ENCODE measurements around the gene PRAMEF6. TPM values are rescaled to one million over a fixed set of nuclear protein-coding genes. Genes with fewer than 3 reads are reported as not detected.

The PRAMEF6 gene
- total and polyA plus RNA-seq, 2 experiments from 2014 or later, result not detected

Small RNA genes lying within 50 kb of the gene (small RNA-seq; reads per million reads assigned to genes)
- not detected for gene RNU6-1072P (ENCODE audit: low read depth, low replicate concordance)

Other genes with a start within 250 kb of the PRAMEF6 start
- not detected in 2 replicates for gene AADACL3, start 231.5 kb downstream of the PRAMEF6 start, total RNA-seq (2014; rRNA removed; shearing (Covaris generic))
- not detected in 2 replicates for gene AADACL3, start 231.5 kb downstream of the PRAMEF6 start, polyA plus RNA-seq (2016; fragmentation: Nextera tagmentation; extraction: Ambion mirVana)
- gene CFAP107, start 201.4 kb downstream of the PRAMEF6 start, total RNA-seq (2014; rRNA removed; shearing (Covaris generic)), result not detected in 2 replicates
- gene CFAP107, start 201.4 kb downstream of the PRAMEF6 start, polyA plus RNA-seq (2016; fragmentation: Nextera tagmentation; extraction: Ambion mirVana), result not detected in 2 replicates
- gene PRAMEF12, start 173.8 kb downstream of the PRAMEF6 start, total RNA-seq (2014; rRNA removed; shearing (Covaris generic)), result not detected in 2 replicates
- not detected in 2 replicates for gene PRAMEF12, start 173.8 kb downstream of the PRAMEF6 start, polyA plus RNA-seq (2016; fragmentation: Nextera tagmentation; extraction: Ambion mirVana)
- not detected in 2 replicates for gene PRAMEF1, start 156.2 kb downstream of the PRAMEF6 start, total RNA-seq (2014; rRNA removed; shearing (Covaris generic))
- not detected in 2 replicates for gene PRAMEF1, start 156.2 kb downstream of the PRAMEF6 start, polyA plus RNA-seq (2016; fragmentation: Nextera tagmentation; extraction: Ambion mirVana)
- gene PRAMEF11, start 116.2 kb downstream of the PRAMEF6 start, total RNA-seq (2014; rRNA removed; shearing (Covaris generic)), result not detected in 2 replicates
- gene PRAMEF11, start 116.2 kb downstream of the PRAMEF6 start, polyA plus RNA-seq (2016; fragmentation: Nextera tagmentation; extraction: Ambion mirVana), result not detected in 2 replicates
- gene HNRNPCL1, start 98.9 kb downstream of the PRAMEF6 start, total RNA-seq (2014; rRNA removed; shearing (Covaris generic)), result not detected in 2 replicates
- not detected in 2 replicates for gene HNRNPCL1, start 98.9 kb downstream of the PRAMEF6 start, polyA plus RNA-seq (2016; fragmentation: Nextera tagmentation; extraction: Ambion mirVana)
- gene PRAMEF2, start 90.5 kb downstream of the PRAMEF6 start, total RNA-seq (2014; rRNA removed; shearing (Covaris generic)), result not detected in 2 replicates
- gene PRAMEF2, start 90.5 kb downstream of the PRAMEF6 start, polyA plus RNA-seq (2016; fragmentation: Nextera tagmentation; extraction: Ambion mirVana), result not detected in 2 replicates
- gene PRAMEF4, start 61.4 kb downstream of the PRAMEF6 start, total RNA-seq (2014; rRNA removed; shearing (Covaris generic)), result not detected in 2 replicates
- not detected in 2 replicates for gene PRAMEF4, start 61.4 kb downstream of the PRAMEF6 start, polyA plus RNA-seq (2016; fragmentation: Nextera tagmentation; extraction: Ambion mirVana)
- gene PRAMEF10, start 49.3 kb downstream of the PRAMEF6 start, total RNA-seq (2014; rRNA removed; shearing (Covaris generic)), result not detected in 2 replicates
- not detected in 2 replicates for gene PRAMEF10, start 49.3 kb downstream of the PRAMEF6 start, polyA plus RNA-seq (2016; fragmentation: Nextera tagmentation; extraction: Ambion mirVana)
- gene PRAMEF7, start 31.0 kb downstream of the PRAMEF6 start, total RNA-seq (2014; rRNA removed; shearing (Covaris generic)), result not detected in 2 replicates
- not detected in 2 replicates for gene PRAMEF7, start 31.0 kb downstream of the PRAMEF6 start, polyA plus RNA-seq (2016; fragmentation: Nextera tagmentation; extraction: Ambion mirVana)
- not detected in 2 replicates for gene PRAMEF27, start 109.0 kb upstream of the PRAMEF6 start, total RNA-seq (2014; rRNA removed; shearing (Covaris generic))
- gene PRAMEF27, start 109.0 kb upstream of the PRAMEF6 start, polyA plus RNA-seq (2016; fragmentation: Nextera tagmentation; extraction: Ambion mirVana), result not detected in 2 replicates
- not detected in 2 replicates for gene HNRNPCL3, start 113.2 kb upstream of the PRAMEF6 start, total RNA-seq (2014; rRNA removed; shearing (Covaris generic))
- gene HNRNPCL3, start 113.2 kb upstream of the PRAMEF6 start, polyA plus RNA-seq (2016; fragmentation: Nextera tagmentation; extraction: Ambion mirVana), result not detected in 2 replicates
- not detected in 2 replicates for gene PRAMEF25, start 123.2 kb upstream of the PRAMEF6 start, total RNA-seq (2014; rRNA removed; shearing (Covaris generic))
- not detected in 2 replicates for gene PRAMEF25, start 123.2 kb upstream of the PRAMEF6 start, polyA plus RNA-seq (2016; fragmentation: Nextera tagmentation; extraction: Ambion mirVana)
- not detected in 2 replicates for gene HNRNPCL2, start 169.3 kb upstream of the PRAMEF6 start, total RNA-seq (2014; rRNA removed; shearing (Covaris generic))
- gene HNRNPCL2, start 169.3 kb upstream of the PRAMEF6 start, polyA plus RNA-seq (2016; fragmentation: Nextera tagmentation; extraction: Ambion mirVana), result not detected in 2 replicates
- not detected in 2 replicates for gene PRAMEF26, start 208.4 kb upstream of the PRAMEF6 start, total RNA-seq (2014; rRNA removed; shearing (Covaris generic))
- gene PRAMEF26, start 208.4 kb upstream of the PRAMEF6 start, polyA plus RNA-seq (2016; fragmentation: Nextera tagmentation; extraction: Ambion mirVana), result not detected in 2 replicates
- gene HNRNPCL4, start 218.1 kb upstream of the PRAMEF6 start, total RNA-seq (2014; rRNA removed; shearing (Covaris generic)), result not detected in 2 replicates
- gene HNRNPCL4, start 218.1 kb upstream of the PRAMEF6 start, polyA plus RNA-seq (2016; fragmentation: Nextera tagmentation; extraction: Ambion mirVana), result not detected in 2 replicates
- gene PRAMEF9, start 224.3 kb upstream of the PRAMEF6 start, total RNA-seq (2014; rRNA removed; shearing (Covaris generic)), result not detected in 2 replicates
- not detected in 2 replicates for gene PRAMEF9, start 224.3 kb upstream of the PRAMEF6 start, polyA plus RNA-seq (2016; fragmentation: Nextera tagmentation; extraction: Ambion mirVana)

Data from GM23248 (cell line).